ENCODE data around the gene DNAH7. TPM values are rescaled to one million over a fixed set of nuclear protein-coding genes. Genes with fewer than 3 reads are reported as not detected.
"Not testable (repeated sequence)": the region's sequence is repeated elsewhere in the genome, so short reads cannot be mapped to it uniquely, and the experiment has no call there.

Gene DNAH7
- total RNA-seq, 1 experiment from 2014 or later: 0.11 TPM

- no peak for DNase-seq (ENCODE audit: low read depth)
These were observed 341.5 kb downstream of the DNAH7 start for GRCh38 chr2:195727106-195727505.

- no peak for DNase-seq (ENCODE audit: low read depth)
These were observed 346.6 kb downstream of the DNAH7 start for GRCh38 chr2:195722075-195722474.

DNA sequence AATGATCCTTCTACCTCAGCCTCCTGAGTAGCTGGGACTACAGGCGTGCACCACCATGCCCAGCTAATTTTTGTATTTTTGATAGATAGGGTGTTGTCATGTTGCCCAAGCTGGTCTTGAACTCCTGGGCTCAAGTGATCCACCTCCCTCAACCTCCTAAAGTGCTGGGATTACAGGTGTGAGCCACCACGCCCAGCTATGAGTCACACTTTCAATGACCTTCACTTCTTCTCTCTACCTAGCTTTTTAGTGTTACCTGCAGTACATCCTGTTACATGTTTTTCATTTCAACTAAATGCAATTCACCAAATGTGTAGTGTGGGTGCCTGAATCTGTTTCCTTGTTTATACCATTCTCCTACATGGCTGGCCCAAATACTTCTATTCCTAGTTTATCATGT is 347.6 kb downstream of the DNAH7 start:
- no peak for DNase-seq (ENCODE audit: low read depth)

GRCh38 chr2:195716466-195716865 is 352.2 kb downstream of the DNAH7 start:
- no peak for DNase-seq (ENCODE audit: low read depth)

DNA sequence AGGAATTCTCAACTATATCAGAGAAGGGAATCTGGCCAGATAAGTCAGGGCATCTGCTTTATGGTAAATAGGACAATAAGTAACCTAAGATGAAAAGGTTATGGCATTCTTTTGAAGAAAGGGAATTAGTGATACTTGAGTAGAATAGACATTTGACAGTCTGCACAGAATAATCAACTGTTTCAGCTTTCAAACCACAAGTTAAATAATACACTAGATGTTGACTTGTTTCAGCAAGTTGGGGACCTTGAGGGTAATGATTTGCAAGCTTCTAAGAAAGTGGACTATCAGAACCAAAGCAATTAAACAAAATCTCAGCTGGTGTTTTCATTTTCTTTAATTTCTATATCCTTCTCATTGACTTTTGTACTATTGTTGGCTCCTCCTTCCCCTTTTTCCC is 357.2 kb downstream of the DNAH7 start:
- DNase-seq (ENCODE audit: low read depth): no peak

- no peak for DNase-seq (ENCODE audit: low read depth)
These were observed 358.5 kb downstream of the DNAH7 start for GRCh38 chr2:195709901-195710806.

- no peak for DNase-seq (ENCODE audit: low read depth)
These were observed 362.3 kb downstream of the DNAH7 start for GRCh38 chr2:195706161-195706900.

- no peak for DNase-seq (ENCODE audit: low read depth)
These were observed 368.2 kb downstream of the DNAH7 start for GRCh38 chr2:195700480-195700879.

DNA sequence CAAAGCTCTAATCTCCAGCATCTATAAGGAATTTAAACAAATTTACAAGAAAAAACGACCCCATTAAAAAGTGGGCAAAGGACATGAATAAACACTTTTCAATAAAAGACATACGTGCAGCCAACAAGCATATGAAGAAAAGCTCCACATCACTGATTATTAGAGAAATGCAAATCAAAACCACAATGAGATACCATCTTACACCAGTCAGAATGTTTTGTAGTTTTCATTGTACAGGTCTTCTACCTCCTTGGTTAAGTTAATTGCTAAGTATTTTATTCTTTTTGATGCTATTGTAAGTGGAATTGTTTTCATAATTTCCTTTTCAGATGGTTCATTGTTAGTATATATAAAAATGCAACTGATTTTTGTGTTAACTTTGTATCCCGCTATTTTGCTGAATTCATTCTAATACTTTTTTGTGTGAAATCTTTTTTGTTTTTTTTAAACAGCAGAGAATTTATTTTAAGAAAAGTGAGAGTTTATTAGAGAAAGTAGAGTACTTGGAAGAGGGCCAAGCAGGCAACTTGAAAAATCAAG is 370.9 kb downstream of the DNAH7 start:
- no peak for DNase-seq (ENCODE audit: low read depth)

GRCh38 chr2:195696012-195696411 is 372.6 kb downstream of the DNAH7 start:
- DNase-seq (ENCODE audit: low read depth): no peak

- DNase-seq (ENCODE audit: low read depth): peak; percentile 47
These were observed 373.5 kb downstream of the DNAH7 start for GRCh38 chr2:195695002-195695631.

- peak; percentile 2 for DNase-seq (ENCODE audit: low read depth)
These were observed 374.1 kb downstream of the DNAH7 start for GRCh38 chr2:195694553-195694952.

- DNase-seq (ENCODE audit: low read depth): not testable (repeated sequence)
These were observed 376.1 kb downstream of the DNAH7 start for GRCh38 chr2:195692531-195692930.

Other genes with a start within 250 kb of the DNAH7 start
- 43.4 and 47.7 TPM in 2 replicates for gene STK17B, start 102.7 kb upstream of the DNAH7 start, total RNA-seq (2014; rRNA removed; shearing (Covaris generic))